Mesenchymal stem cell (in vitro differentiated cells and primary cell): Measurements from ENCODE around the gene SPINT2.

Experiments used
- DNase-seq: peaks from one replicate; pipeline ENCODE4 v3.0.0-alpha.2; 2013
- H2AFZ ChIP-seq: one replicate; pipeline ENCODE4 v1.6.1; 2013; ENCODE audit warnings: low read depth, mild to moderate bottlenecking, control low read depth, inconsistent platforms, low read length, moderate library complexity
- H2AK5ac ChIP-seq: 2 replicates; pipeline ENCODE4 v1.6.1; 2013; ENCODE audit warnings: low read length, moderate library complexity, mild to moderate bottlenecking, inconsistent platforms; ENCODE audit not compliant: severe bottlenecking
- H2BK120ac ChIP-seq: one replicate; pipeline ENCODE4 v1.6.1; 2013; ENCODE audit warnings: low read depth, mild to moderate bottlenecking, inconsistent platforms, low read length, moderate library complexity
- H2BK12ac ChIP-seq, 2 experiments: one replicate each; pipeline ENCODE4 v1.6.1; 2013; ENCODE audit warnings: inconsistent platforms in 2 of 2, low read length in 2 of 2, mild to moderate bottlenecking in 2 of 2, moderate library complexity in 2 of 2, control low read depth in 1 of 2
- H2BK15ac ChIP-seq: one replicate; pipeline ENCODE4 v1.6.1; 2013; ENCODE audit warnings: mild to moderate bottlenecking, low read depth, inconsistent platforms; ENCODE audit not compliant: poor library complexity, severe bottlenecking
- H2BK5ac ChIP-seq: 2 replicates; pipeline ENCODE4 v1.6.1; 2013; ENCODE audit warnings: low read depth, mild to moderate bottlenecking, low read length, control low read depth, inconsistent platforms; ENCODE audit not compliant: poor library complexity, severe bottlenecking
- H3K14ac ChIP-seq, 2 experiments: one replicate each; pipeline ENCODE4 v1.6.1; 2013; ENCODE audit warnings: inconsistent platforms in 2 of 2, low read length in 2 of 2, control low read depth in 1 of 2, mild to moderate bottlenecking in 1 of 2, moderate library complexity in 1 of 2
- H3K18ac ChIP-seq, 2 experiments: one replicate each; pipeline ENCODE4 v1.6.1; 2013; ENCODE audit warnings: inconsistent platforms in 2 of 2, low read length in 2 of 2, control low read depth in 1 of 2, low read depth in 1 of 2, mild to moderate bottlenecking in 1 of 2
- H3K23ac ChIP-seq, 2 experiments: one replicate each; pipeline ENCODE4 v1.6.1; 2013; ENCODE audit warnings: inconsistent platforms in 2 of 2, low read length in 2 of 2, mild to moderate bottlenecking in 2 of 2, moderate library complexity in 2 of 2, control low read depth in 1 of 2
- H3K27ac ChIP-seq: 2 replicates; pipeline ENCODE4 v1.5.1; 2013; ENCODE audit warnings: mild to moderate bottlenecking, moderate library complexity, low read length, control low read depth, inconsistent platforms; ENCODE audit not compliant: poor library complexity, severe bottlenecking
- H3K27me3 ChIP-seq, 2 experiments: 2 replicates each; pipeline versions ENCODE4 v1.6.1 to v1.7.0; 2013; ENCODE audit warnings: low read length in 2 of 2, mild to moderate bottlenecking in 2 of 2, moderate library complexity in 2 of 2, control low read depth in 1 of 2, inconsistent platforms in 1 of 2; ENCODE audit not compliant: control insufficient read depth in 1 of 2, insufficient read depth in 1 of 2
- H3K36me3 ChIP-seq, 2 experiments: 2 replicates each; pipeline versions ENCODE4 v1.6.1 to v1.7.0; 2013; ENCODE audit warnings: low read length in 2 of 2, control low read depth in 1 of 2, inconsistent platforms in 1 of 2, low read depth in 1 of 2, mild to moderate bottlenecking in 1 of 2; ENCODE audit not compliant: insufficient read depth in 2 of 2, control insufficient read depth in 1 of 2
- H3K4ac ChIP-seq, 2 experiments: one replicate each; pipeline ENCODE4 v1.6.1; 2013; ENCODE audit warnings: inconsistent platforms in 2 of 2, low read length in 2 of 2, mild to moderate bottlenecking in 2 of 2, moderate library complexity in 2 of 2, control low read depth in 1 of 2, low read depth in 1 of 2
- H3K4me1 ChIP-seq: 2 replicates; pipeline ENCODE4 v1.6.1; 2013; ENCODE audit warnings: low read depth, low read length, control low read depth; ENCODE audit not compliant: control insufficient read depth, insufficient read depth
- H3K4me2 ChIP-seq: 2 replicates; pipeline ENCODE4 v1.6.1; 2013; ENCODE audit warnings: low read length, mild to moderate bottlenecking, inconsistent platforms; ENCODE audit not compliant: poor library complexity, severe bottlenecking
- H3K4me3 ChIP-seq, 2 experiments: 2 replicates each; pipeline versions ENCODE4 v1.5.1 to v1.7.0; 2013; ENCODE audit warnings: low read length in 2 of 2, mild to moderate bottlenecking in 2 of 2, control low read depth in 1 of 2, low read depth in 1 of 2; ENCODE audit not compliant: insufficient read depth in 1 of 2
- H3K79me1 ChIP-seq: replicated peaks from 2 replicates; pipeline ENCODE4 v1.6.1; 2013; ENCODE audit warnings: mild to moderate bottlenecking, control low read depth, low read length, inconsistent platforms; ENCODE audit not compliant: poor library complexity, severe bottlenecking
- H3K9ac ChIP-seq: 2 replicates; pipeline ENCODE4 v1.7.0; 2013; ENCODE audit warnings: mild to moderate bottlenecking, low read length, moderate library complexity
- H3K9me3 ChIP-seq: 2 replicates; pipeline ENCODE4 v1.7.0; 2013; ENCODE audit warnings: mild to moderate bottlenecking, low read length; ENCODE audit not compliant: control insufficient read depth
- H4K8ac ChIP-seq: one replicate; pipeline ENCODE4 v1.6.1; 2013; ENCODE audit warnings: inconsistent platforms, mild to moderate bottlenecking, low read length, moderate library complexity
- H4K91ac ChIP-seq: one replicate; pipeline ENCODE4 v1.6.1; 2013; ENCODE audit warnings: mild to moderate bottlenecking, low read length, inconsistent platforms
- WGBS: methylation state at CpG from one replicate; pipeline ENCODE4 v1.1.7; 2013; ENCODE audit warnings: mixed read lengths; 5-methylcytosine and 5-hydroxymethylcytosine counted together

SPINT2 gene

DNA sequence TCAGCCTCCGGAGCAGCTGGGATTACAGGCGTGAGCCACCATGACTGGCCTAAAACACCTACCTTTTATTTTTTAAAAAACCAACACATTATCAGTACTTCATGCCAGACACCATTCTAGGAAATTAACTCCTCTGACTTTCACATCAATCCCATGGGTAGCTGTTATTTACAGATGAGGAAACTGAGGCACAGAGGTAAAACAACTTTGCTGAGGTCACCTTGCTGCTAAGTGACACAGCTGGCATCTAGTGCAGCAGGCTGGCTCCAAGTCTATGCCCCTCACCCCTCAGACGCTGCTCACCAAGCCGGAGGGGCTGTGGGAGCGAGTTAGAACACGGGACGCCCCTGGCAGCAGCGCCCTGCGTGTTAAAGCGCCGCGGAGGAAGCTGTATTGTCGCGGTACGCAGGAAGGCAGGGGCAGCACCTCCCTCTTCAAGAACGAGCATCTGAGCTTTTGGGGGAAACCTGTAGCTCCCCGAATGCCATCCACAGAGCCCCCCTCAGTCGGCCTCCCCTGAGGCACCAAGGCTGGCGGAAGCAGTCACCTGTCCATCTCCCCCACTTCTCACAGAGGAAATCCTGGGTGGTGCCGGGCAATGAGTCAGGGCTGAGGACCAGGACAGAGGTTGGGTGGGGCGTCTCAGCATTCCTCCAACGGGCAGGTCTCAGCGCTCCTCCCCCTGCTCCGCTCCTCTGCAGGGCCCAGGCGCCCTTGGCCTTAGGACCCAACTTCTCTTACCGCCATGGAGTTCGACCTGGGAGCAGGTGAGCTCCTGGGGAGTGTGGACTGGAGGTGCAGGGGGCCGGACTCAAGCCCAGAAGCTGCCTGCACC, 39.4 kb downstream of the SPINT2 start, which contains the start of gene C19orf33:
TSS of gene C19orf33 (plus strand) at position 735 of the 835 bp plus-strand sequence. CDS start at position 746, 11 bp downstream.
- no peak within 1 kb of the TSS for H2BK120ac ChIP-seq
- peak within 1 kb of the TSS; percentile 78 for H4K91ac ChIP-seq
- H3K4me2 ChIP-seq, result no peak within 1 kb of the TSS
- H3K4ac ChIP-seq, result peak within 1 kb of the TSS in 1 of 2 experiments; percentile 90
- H2AFZ ChIP-seq, result no peak within 1 kb of the TSS
- peak within 1 kb of the TSS; percentile 50 for H2AK5ac ChIP-seq
- H3K14ac ChIP-seq, result no peak within 1 kb of the TSS
- no peak within 1 kb of the TSS for H3K27ac ChIP-seq
- H3K27me3 ChIP-seq, result no peaks in the 10 kb centered on the region
- WGBS, result 58% methylated on average over 21 of the region's 28 CpGs
- peaks cover 15 to 51% of the 10 kb centered on the region in 2 experiments for H3K36me3 ChIP-seq
- no peak within 1 kb of the TSS for H3K9ac ChIP-seq
- peaks cover 34% of the 10 kb centered on the region for H3K4me1 ChIP-seq
- no peak within 1 kb of the TSS for H2BK5ac ChIP-seq
- H3K79me1 ChIP-seq, result peaks cover 3% of the 10 kb centered on the region
- no peak for DNase-seq
- H3K4me3 ChIP-seq, result no peak within 1 kb of the TSS
- H3K9me3 ChIP-seq, result no peaks in the 10 kb centered on the region
- H2BK15ac ChIP-seq, result peak within 1 kb of the TSS; percentile 80
- H3K18ac ChIP-seq, result peak within 1 kb of the TSS in 1 of 2 experiments; percentile 28
- H2BK12ac ChIP-seq, result peak within 1 kb of the TSS in 1 of 2 experiments; percentile 29
- peak within 1 kb of the TSS; percentile 90 for H4K8ac ChIP-seq
- no peak within 1 kb of the TSS for H3K23ac ChIP-seq

DNA sequence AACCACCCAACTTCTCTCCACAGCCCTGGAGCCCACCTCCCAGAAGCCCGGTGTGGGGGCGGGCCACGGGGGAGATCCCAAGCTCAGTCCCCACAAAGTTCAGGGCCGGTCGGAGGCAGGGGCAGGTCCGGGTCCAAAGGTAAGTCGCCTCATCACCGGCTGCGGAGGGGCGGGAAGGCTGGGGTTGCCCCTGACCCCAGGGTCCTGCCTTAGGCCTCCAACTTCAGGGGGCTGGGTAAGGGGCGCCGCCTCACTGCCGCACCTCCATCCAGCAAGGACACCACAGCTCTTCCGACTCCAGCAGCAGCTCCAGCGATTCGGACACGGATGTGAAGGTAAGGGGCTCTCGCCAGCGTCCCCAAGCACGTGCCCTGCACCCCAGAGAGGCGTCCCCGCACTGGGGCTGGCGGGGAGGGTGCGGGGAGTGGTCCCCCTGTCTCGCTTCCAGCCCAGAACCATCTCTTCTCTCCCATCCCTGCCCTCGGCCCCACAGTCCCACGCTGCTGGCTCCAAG, 40.0 kb downstream of the SPINT2 start:
- Histone ChIP-seq H3K9ac (no peak overlapping the region), H3K9me3 (no peaks in the 10 kb centered on the region), H3K23ac (no peak overlapping the region), H3K4me3 (no peak overlapping the region), H2BK12ac (peak overlapping the region in 1 of 2 experiments; percentile 29), H3K36me3 (peaks cover 15 to 57% of the 10 kb centered on the region in 2 experiments), H3K27ac (no peak overlapping the region), H3K4me2 (no peak overlapping the region), H4K91ac (peak overlapping the region; percentile 78), H3K18ac (peak overlapping the region in 1 of 2 experiments; percentile 28), H2AFZ (no peak overlapping the region), H2BK120ac (no peak overlapping the region), H3K4me1 (peaks cover 29% of the 10 kb centered on the region), H3K27me3 (no peaks in the 10 kb centered on the region), H2BK5ac (no peak overlapping the region), H2BK15ac (peak overlapping the region; percentile 40), H3K4ac (peak overlapping the region in 1 of 2 experiments; percentile 18), H3K79me1 (peaks cover 5% of the 10 kb centered on the region), H3K14ac (no peak overlapping the region), H4K8ac (peak overlapping the region; percentile 90), H2AK5ac (no peak overlapping the region)
- no peak for DNase-seq
- WGBS, result 64% methylated on average over 25 of the region's 27 CpGs

DNA sequence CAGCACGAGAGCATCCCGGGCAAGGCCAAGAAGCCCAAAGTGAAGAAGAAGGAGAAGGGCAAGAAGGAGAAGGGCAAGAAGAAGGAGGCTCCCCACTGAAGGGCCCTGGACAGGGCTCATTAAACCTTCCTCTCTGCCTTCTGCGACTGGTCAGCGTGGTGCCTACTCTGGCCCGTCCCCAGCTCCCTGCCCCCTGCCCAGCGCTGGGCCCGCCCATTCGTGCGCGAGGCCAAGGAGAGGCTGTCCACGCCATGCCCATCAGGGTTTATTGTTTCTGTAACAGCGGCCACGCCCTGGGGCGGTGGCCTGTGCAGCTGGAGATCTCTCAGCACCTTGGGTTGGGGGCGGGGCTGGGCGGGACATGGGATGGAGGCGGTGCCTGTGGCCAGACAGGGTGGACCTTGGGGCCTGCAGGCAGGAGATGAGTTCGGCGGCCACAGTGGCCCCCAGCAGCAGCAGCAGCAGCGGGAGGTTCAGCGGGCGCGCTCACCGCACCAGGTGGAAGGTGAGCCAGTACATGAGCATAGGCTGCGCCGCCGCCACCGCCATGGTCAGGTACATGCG, 40.6 kb downstream of the SPINT2 start:
- Histone ChIP-seq H3K9me3 (no peaks in the 10 kb centered on the region), H3K4me1 (peaks cover 27% of the 10 kb centered on the region), H3K4me2 (no peak overlapping the region), H2BK5ac (no peak overlapping the region), H3K27me3 (no peaks in the 10 kb centered on the region), H2BK15ac (no peak overlapping the region), H3K4me3 (no peak overlapping the region), H2AK5ac (no peak overlapping the region), H4K8ac (peak overlapping the region; percentile 55), H3K9ac (no peak overlapping the region), H3K14ac (no peak overlapping the region), H3K4ac (peak overlapping the region in 1 of 2 experiments; percentile 47), H4K91ac (peak overlapping the region; percentile 56), H3K79me1 (peaks cover 5% of the 10 kb centered on the region), H3K18ac (peak overlapping the region in 1 of 2 experiments; percentile 63), H2BK12ac (peak overlapping the region in 1 of 2 experiments; percentile 29), H2AFZ (no peak overlapping the region), H3K23ac (peak overlapping the region in 1 of 2 experiments; percentile 9), H3K36me3 (peaks cover 15 to 59% of the 10 kb centered on the region in 2 experiments), H2BK120ac (no peak overlapping the region), H3K27ac (no peak overlapping the region)
- WGBS, result 43% methylated on average over 29 of the region's 29 CpGs
- DNase-seq, result no peak

DNA sequence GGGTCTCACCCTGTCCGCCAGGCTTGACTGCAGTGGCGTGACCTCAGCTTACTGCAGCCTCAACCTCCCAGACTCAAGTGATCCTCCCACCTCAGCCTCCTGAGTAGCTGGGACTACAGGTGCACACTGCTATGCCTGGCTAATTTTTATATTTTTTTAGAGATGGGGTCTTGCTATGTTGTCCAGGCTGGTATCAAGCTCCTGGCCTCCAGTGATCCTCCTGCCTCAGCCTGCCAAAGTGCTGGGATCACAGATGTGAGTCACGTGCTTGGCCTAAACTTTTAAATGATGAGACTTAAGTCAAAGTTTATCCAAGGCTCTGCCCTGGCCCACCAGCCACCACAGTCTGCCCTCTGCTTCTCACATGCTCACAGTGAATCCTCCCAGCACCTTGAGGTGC, 41.9 kb downstream of the SPINT2 start:
- no peak overlapping the region for H3K9ac ChIP-seq
- no peak overlapping the region for H3K18ac ChIP-seq
- peaks cover 13% of the 10 kb centered on the region for H3K79me1 ChIP-seq
- peaks cover 22% of the 10 kb centered on the region for H3K4me1 ChIP-seq
- no peak overlapping the region for H2BK12ac ChIP-seq
- WGBS, result 83% methylated on average over 1 of the region's 3 CpGs
- no peak overlapping the region for H3K4me2 ChIP-seq
- no peak overlapping the region for H2BK15ac ChIP-seq
- no peaks in the 10 kb centered on the region for H3K27me3 ChIP-seq
- H4K8ac ChIP-seq, result no peak overlapping the region
- no peak for DNase-seq
- no peak overlapping the region for H2BK5ac ChIP-seq
- H3K4me3 ChIP-seq, result no peak overlapping the region
- no peak overlapping the region for H3K23ac ChIP-seq
- H3K27ac ChIP-seq, result no peak overlapping the region
- no peak overlapping the region for H2AFZ ChIP-seq
- no peak overlapping the region for H4K91ac ChIP-seq
- no peak overlapping the region for H3K14ac ChIP-seq
- H3K36me3 ChIP-seq, result peaks cover 15 to 63% of the 10 kb centered on the region in 2 experiments
- H3K9me3 ChIP-seq, result no peaks in the 10 kb centered on the region
- H3K4ac ChIP-seq, result no peak overlapping the region
- no peak overlapping the region for H2AK5ac ChIP-seq
- no peak overlapping the region for H2BK120ac ChIP-seq
